Measurements from ENCODE around the gene DYSF.

The DYSF gene

DNA sequence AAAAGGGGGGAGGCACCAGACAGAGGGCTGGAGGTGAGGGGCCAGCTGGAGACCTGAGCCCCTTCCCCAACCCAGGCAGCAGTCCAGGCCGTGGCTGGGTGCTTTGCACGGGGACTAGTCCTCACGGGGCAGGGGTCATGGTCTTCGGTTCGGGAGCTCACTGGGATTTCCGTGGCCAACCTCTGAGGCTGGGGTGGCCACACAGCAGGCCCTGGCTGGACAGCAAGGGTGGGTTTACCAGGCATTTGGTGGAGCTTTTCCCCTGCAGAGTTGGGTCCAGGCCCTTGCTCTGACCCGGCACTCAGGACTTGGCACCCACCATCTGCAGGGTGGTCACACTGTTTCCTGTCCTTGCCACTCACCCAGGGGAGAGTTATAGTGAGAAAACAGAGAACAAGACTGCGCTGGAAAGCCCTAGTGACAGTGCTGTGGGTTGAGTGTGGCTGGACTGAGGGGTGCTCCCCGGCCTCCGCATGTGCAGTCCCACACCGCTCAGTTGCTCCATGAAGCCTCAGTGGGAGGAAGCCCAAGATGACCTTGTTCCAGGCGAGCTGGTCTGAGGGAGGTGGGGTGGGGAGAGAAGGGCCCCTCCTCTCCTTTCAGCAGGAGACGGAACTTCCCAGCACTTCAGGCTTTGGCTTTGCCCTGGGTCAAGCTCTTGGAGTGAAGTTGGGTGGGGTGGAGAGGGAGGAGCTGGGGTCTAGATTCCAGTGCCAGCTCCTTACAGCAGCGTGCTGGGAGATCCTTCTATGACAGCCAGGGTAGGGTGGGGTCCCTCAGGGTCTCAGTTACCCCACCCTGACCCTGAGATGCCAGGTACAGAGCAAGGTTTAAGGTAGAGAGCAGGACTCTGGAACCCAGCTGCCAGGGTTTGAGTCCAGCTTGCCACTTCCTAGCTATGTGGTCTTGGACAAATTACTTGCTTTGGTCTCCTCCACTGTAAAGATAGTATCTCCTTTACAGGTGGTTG is 219.8 kb downstream of the DYSF start:
- no peak for DNase-seq (ENCODE audit: low read depth)
- TF ChIP-seq, protein P1, sequence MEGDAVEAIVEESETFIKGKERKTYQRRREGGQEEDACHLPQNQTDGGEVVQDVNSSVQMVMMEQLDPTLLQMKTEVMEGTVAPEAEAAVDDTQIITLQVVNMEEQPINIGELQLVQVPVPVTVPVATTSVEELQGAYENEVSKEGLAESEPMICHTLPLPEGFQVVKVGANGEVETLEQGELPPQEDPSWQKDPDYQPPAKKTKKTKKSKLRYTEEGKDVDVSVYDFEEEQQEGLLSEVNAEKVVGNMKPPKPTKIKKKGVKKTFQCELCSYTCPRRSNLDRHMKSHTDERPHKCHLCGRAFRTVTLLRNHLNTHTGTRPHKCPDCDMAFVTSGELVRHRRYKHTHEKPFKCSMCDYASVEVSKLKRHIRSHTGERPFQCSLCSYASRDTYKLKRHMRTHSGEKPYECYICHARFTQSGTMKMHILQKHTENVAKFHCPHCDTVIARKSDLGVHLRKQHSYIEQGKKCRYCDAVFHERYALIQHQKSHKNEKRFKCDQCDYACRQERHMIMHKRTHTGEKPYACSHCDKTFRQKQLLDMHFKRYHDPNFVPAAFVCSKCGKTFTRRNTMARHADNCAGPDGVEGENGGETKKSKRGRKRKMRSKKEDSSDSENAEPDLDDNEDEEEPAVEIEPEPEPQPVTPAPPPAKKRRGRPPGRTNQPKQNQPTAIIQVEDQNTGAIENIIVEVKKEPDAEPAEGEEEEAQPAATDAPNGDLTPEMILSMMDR (IDR thresholded peaks at IDR 0.05; ENCODE audit: low read length, missing control alignments), result no peak
- H3K4me3 ChIP-seq (replicated peaks; ENCODE audit: low read depth, low read length), result no peak overlapping the region

GRCh38 chr2:71674158-71674851 is 220.9 kb downstream of the DYSF start:
- H3K4me3 ChIP-seq (replicated peaks; ENCODE audit: low read depth, low read length), result no peak overlapping the region
- TF ChIP-seq, protein P1 (IDR thresholded peaks at IDR 0.05; ENCODE audit: low read length, missing control alignments), result no peak
- DNase-seq (ENCODE audit: low read depth), result no peak

DNA sequence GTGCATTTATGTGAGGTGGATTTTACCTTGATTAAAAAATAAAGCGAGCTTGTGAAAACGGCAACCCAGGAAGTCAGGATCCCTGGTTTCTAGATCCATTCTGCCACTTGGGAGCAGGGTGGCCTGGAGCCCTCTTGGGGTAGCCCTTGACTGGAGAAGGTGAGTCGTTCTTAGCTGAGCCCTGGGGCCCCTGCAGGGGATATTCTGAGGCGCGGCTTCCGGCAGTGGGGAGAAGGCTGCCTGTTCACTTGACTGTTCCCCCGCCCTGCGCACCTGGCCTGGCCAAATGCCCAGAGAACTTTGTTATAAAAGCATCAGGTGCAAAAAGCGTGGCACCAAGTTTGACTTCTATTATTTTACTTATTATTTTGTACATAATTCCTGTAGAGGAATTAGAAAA is 221.9 kb downstream of the DYSF start:
- DNase-seq (ENCODE audit: low read depth), result no peak
- TF ChIP-seq, protein P1 (IDR thresholded peaks at IDR 0.05; ENCODE audit: low read length, missing control alignments), result no peak
- no peak overlapping the region for H3K4me3 ChIP-seq (replicated peaks; ENCODE audit: low read depth, low read length)

GRCh38 chr2:71678874-71679273 is 225.5 kb downstream of the DYSF start:
- TF ChIP-seq, protein P1 (IDR thresholded peaks at IDR 0.05; ENCODE audit: low read length, missing control alignments), result no peak
- no peak overlapping the region for H3K4me3 ChIP-seq (replicated peaks; ENCODE audit: low read depth, low read length)
- DNase-seq (ENCODE audit: low read depth), result no peak

DNA sequence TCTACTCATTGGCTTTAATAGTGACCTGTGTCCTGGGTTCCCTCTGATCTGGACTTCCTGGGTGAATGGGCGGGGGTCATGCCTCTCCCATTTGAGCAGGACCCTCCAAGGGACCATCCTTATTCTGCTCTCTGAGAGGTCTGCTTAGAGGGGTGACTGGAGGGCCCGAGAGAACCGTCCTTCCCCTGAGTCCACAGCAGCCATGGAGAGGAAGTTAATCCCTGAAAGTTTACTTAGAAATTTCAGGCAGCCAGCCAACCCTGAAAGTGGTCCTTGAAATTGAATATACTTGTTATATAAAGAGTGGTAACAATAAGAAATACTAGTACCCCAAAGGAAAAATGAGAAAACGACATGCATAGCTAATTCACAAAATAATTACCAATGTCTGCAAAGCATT is 226.1 kb downstream of the DYSF start:
- TF ChIP-seq, protein P1 (IDR thresholded peaks at IDR 0.05; ENCODE audit: low read length, missing control alignments), result no peak
- DNase-seq (ENCODE audit: low read depth), result no peak
- no peak overlapping the region for H3K4me3 ChIP-seq (replicated peaks; ENCODE audit: low read depth, low read length)

- H3K4me3 ChIP-seq (replicated peaks; ENCODE audit: low read depth, low read length), result no peak overlapping the region
- DNase-seq (ENCODE audit: low read depth), result no peak
- TF ChIP-seq, protein P1 (IDR thresholded peaks at IDR 0.05; ENCODE audit: low read length, missing control alignments), result no peak
Measured at GRCh38 chr2:71680925-71681324, 227.6 kb downstream of the DYSF start.
